ENCODE measurements around the gene GNA12.

Gene GNA12

GRCh38 chr7:2800220-2800930, 43.7 kb downstream of the GNA12 start:
- TF ChIP-seq REST (IDR thresholded peaks at IDR 0.05; ENCODE audit: insufficient read depth in 1 of 2, low read depth in 2 of 2, low read length in 2 of 2) (no peak), FOXP2 (optimal IDR thresholded peaks at IDR 0.05; ENCODE audit: borderline replicate concordance, extremely low read depth, extremely low read length, insufficient read depth) (no peak), POLR2AphosphoS5 (IDR thresholded peaks at IDR 0.05; ENCODE audit: low read depth, low read length) (no peak), TAF1 (IDR thresholded peaks at IDR 0.05; ENCODE audit: borderline replicate concordance, insufficient read depth, low read length) (no peak), SIN3A (IDR thresholded peaks at IDR 0.05; ENCODE audit: borderline replicate concordance, insufficient read depth, low read length) (no peak)

GRCh38 chr7:2799253-2799652, 44.9 kb downstream of the GNA12 start:
- no peak for TF ChIP-seq FOXP2 (optimal IDR thresholded peaks at IDR 0.05; ENCODE audit: borderline replicate concordance, extremely low read depth, extremely low read length, insufficient read depth)
- no peak for TF ChIP-seq REST (IDR thresholded peaks at IDR 0.05; ENCODE audit: insufficient read depth in 1 of 2, low read depth in 2 of 2, low read length in 2 of 2)
- TF ChIP-seq SIN3A (IDR thresholded peaks at IDR 0.05; ENCODE audit: borderline replicate concordance, insufficient read depth, low read length) = no peak
- no peak for TF ChIP-seq TAF1 (IDR thresholded peaks at IDR 0.05; ENCODE audit: borderline replicate concordance, insufficient read depth, low read length)
- no peak for TF ChIP-seq POLR2AphosphoS5 (IDR thresholded peaks at IDR 0.05; ENCODE audit: low read depth, low read length)

GRCh38 chr7:2798669-2799068, 45.4 kb downstream of the GNA12 start:
- no peak for TF ChIP-seq POLR2AphosphoS5 (IDR thresholded peaks at IDR 0.05; ENCODE audit: low read depth, low read length)
- no peak for TF ChIP-seq FOXP2 (optimal IDR thresholded peaks at IDR 0.05; ENCODE audit: borderline replicate concordance, extremely low read depth, extremely low read length, insufficient read depth)
- TF ChIP-seq REST (IDR thresholded peaks at IDR 0.05; ENCODE audit: insufficient read depth in 1 of 2, low read depth in 2 of 2, low read length in 2 of 2) = no peak
- TF ChIP-seq SIN3A (IDR thresholded peaks at IDR 0.05; ENCODE audit: borderline replicate concordance, insufficient read depth, low read length) = no peak
- TF ChIP-seq TAF1 (IDR thresholded peaks at IDR 0.05; ENCODE audit: borderline replicate concordance, insufficient read depth, low read length) = no peak

- no peak for TF ChIP-seq TAF1 (IDR thresholded peaks at IDR 0.05; ENCODE audit: borderline replicate concordance, insufficient read depth, low read length)
- no peak for TF ChIP-seq FOXP2 (optimal IDR thresholded peaks at IDR 0.05; ENCODE audit: borderline replicate concordance, extremely low read depth, extremely low read length, insufficient read depth)
- no peak for TF ChIP-seq SIN3A (IDR thresholded peaks at IDR 0.05; ENCODE audit: borderline replicate concordance, insufficient read depth, low read length)
- TF ChIP-seq REST (IDR thresholded peaks at IDR 0.05; ENCODE audit: insufficient read depth in 1 of 2, low read depth in 2 of 2, low read length in 2 of 2) = no peak
- no peak for TF ChIP-seq POLR2AphosphoS5 (IDR thresholded peaks at IDR 0.05; ENCODE audit: low read depth, low read length)
Observed at GRCh38 chr7:2796358-2797352, 47.5 kb downstream of the GNA12 start.

Measured in PFSK-1 (cell line).